Measurements from ENCODE around the gene NGEF.

NGEF gene

DNA sequence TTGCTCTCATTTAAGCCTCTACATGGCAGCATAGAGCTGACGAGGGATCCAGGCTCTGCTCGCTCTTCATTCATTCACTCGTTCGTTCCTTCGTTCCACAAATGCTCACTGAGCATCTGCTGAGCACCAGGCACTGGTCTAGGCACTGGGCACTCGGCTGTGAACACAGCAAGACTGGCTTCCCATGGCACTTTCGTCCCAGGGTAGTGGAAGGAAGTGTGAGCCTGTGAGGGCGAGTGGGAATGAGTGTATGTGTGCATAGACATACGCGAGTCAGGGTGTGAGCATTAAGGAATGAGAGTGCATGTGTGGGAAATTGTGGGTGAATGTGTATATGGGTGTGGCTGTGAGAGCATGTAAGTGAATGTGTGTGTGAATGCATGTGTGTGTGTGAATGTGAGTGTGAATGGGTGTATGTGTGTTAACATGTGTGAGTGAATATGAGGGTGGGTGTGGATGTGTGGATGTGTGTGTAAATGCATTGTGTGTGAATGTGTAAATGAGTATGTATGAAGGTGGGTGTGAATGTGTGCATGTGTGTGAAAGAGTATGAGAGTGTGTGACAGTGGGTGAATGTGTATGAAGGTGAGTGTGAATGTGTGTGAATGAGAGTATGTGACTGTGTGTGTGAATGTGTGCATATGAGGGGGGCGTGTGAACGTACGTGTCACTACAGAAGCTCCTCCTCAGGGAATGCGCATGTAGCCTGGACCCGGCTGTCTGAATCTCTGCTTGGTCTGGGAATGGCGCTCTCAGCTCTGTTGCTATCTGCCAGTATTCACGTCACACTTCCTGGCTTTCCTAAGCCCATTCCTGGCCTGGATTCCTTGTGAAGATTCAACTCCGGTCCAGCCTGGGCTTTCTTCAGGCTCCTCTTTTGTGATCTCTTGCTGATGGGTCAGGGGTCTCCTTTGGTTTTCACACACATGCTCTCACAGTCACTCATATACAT lies 114.2 kb downstream of the NGEF start:
- no peak for DNase-seq (ENCODE audit: low read depth in 2 of 2)

DNA sequence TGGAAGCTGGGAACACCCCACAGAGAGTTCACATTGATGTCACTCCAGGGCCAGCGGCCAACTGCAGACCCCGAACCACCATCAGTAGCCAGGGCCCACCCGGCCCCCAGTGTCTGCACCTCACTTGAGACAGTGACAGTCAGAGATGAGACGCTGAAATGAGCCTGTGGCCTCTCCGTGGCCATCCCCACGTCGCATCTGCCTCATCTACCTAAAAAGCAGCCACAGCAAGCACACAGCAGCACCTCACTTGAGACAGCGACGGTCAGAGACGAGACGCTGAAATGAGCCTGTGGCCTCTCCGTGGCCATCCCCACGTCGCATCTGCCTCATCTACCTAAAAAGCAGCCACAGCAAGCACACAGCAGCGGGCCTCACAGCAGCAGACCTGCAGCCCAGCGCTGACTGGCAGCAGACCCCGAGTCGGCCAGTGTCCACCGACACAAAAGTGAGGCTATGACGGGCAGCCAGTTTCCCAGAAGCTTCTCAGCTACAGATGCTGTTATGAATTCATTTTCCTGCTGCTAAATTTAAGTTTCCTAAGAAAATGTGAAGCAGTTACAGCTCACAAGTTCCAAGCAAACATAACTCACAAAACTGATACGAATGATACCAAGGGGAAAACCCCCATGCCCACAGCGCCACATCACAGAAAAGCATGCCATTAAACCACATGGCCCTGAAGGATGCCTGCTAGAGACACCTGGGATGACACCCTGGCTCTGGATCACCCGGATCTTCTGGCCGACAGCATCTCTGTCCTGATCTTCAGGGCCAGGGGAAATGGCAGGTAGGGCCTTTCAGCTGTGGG lies 115.3 kb downstream of the NGEF start:
- DNase-seq (ENCODE audit: low read depth in 2 of 2) = no peak

DNA sequence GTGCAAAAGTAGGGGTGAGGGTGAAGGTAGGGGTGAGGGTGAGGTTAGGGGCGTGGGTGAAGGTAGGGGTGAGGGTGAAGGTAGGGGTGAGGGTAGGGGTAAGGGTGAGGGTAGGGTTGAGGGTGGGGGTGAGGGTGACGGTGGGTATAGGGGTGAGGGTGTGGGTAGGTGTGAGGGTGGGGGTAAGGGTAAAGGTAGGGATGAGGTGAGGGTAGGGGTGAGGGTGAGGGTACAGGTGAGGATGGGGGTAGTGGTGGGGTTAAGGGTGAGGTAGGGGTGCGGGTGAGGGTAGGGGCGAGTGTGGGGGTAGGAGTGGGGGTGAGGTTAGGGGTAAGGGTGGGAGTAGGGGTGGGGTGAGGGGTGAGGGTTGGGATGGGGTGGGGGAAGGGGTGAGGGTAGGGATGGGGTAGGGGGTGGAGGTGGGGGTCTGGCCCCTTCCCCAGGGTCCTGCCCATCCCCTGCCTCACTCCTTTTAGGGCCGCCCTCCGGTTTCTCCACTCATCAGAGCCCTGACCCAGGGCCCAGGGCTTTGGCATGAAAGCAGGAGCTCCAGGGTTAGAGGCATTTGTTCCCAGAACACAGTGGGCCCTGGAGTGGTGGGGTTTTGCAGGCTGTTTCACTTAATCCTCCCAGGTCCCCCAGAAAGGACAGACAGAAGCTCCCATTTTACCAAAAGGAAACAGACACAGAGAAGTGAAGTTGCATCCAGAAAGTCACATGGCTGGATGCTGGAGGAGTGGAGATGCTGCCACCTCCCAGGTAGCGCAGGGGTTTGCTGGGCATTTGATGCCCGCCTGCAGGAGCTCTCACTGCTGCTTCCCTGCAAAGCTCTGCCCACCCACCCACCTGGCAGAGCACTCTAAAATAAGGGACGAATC lies 116.1 kb downstream of the NGEF start:
- DNase-seq (ENCODE audit: low read depth in 2 of 2) = no peak

DNA sequence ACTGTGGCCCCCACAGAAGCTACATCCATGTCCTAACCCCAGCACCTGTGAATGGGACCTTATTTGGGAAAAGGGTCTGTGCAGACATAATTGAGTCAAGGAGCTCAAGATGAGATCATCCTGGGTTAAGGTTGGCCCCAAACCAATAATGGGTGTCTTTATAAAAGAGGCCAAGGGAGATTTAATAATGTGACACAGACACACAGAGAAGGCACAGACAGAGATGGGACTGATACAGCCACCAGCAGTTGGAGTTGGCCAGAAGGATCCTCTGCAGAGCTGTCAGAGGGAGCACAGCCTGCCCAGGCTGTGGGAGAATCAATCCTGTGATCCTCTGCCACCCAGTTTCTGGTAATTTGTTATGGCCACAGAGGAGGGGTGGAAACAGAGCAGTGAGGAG lies 116.9 kb downstream of the NGEF start:
- DNase-seq (ENCODE audit: low read depth in 2 of 2) = no peak

DNA sequence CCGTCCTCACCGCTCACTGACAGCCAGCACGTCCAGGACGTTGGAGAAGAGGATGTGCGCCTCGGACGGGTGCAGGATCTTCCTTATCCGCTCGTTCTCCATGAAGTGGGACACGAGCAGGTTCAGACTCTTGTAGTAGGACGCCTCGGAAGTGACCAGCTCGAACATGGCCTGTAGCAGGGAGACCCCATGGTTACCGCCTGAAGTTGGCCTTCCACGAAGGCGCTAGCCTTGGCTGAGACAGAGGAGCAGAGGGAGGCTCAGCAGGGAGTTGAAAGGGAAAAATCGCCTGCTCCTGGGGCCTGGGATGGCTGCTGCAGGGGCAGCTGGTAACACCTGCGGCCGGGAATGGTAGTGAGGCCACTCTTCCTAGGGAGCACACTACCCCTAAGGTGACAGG lies 118.3 kb downstream of the NGEF start:
- DNase-seq (ENCODE audit: low read depth in 2 of 2) = no peak

DNA sequence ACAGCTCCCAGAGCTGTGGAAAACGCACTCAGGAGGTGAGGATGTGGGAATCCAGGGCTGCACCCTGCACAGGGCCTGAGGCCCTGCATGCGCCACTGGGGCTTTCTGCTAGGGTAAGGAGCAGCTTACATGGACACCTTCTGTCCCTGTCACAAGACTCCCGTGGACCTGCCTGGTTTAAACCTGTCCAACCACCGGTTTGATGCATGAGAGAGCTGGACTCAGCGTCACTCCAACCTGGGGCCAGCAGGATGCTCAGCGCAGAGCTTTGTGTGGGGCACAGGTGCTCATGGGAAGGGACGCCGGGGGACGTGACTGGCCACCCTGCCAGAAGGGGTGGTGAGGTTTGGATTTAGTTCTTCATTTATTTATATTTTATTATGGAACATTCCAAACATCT lies 118.8 kb downstream of the NGEF start:
- DNase-seq (ENCODE audit: low read depth in 2 of 2) = no peak

DNA sequence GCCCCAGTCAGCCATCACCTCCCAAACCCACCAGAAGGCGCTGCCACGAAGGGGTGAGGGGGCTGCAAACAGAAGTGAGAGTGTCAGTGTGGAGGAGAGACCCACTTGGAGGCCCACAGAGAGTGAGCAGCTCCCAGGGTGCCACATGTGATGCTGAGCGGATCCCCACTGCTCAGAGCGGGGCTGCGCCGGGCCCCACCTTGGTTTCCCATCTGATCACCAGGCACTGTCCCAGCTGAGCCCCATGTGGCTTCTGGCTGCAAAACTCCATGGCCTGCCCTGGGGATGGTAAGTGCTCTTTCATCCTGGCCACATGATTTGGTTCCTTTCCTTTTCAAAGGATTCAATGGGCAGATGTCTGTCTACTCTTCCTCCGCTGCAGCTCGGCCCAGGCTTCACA lies 119.2 kb downstream of the NGEF start:
- no peak for DNase-seq (ENCODE audit: low read depth in 2 of 2)

DNA sequence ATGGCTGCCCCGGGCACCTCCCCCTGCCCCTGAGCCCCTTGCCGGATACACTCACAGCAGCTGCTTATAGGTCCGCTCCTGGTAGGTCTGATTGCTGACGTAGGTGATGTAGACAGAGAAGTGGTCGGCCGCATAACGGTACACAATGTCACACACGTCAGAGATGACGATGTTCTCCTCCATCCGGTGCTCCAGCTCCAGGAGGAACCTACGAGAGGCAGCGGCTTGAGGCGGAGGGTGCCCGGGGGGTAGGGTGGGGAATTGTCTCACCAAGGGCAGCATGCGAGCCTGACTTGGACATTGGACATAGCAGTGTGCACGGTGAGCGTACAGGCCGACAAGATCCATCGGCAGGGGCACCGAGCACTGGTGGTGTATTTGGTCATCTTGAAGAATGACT lies 120.2 kb downstream of the NGEF start:
- no peak for DNase-seq (ENCODE audit: low read depth in 2 of 2)

DNA sequence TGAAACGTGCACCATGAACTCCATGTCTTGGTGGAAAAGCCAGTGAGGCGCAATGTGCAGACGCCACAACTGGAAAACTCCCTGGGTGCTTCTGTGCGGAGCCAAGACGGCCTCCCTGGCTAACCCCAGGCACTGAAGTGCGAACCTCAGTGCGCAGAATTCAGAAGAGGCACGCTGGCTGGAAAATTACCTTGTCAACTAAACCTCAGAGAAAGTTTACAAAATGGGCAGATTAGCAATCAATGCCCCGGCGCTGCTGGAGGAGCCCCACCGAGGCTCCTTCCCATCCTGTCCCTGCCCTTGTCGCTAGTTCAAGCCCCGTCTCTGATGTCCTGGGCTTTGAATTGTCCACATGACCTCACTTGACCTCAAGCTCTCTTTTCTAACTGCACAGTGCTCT lies 120.8 kb downstream of the NGEF start:
- DNase-seq (ENCODE audit: low read depth in 2 of 2) = no peak

DNA sequence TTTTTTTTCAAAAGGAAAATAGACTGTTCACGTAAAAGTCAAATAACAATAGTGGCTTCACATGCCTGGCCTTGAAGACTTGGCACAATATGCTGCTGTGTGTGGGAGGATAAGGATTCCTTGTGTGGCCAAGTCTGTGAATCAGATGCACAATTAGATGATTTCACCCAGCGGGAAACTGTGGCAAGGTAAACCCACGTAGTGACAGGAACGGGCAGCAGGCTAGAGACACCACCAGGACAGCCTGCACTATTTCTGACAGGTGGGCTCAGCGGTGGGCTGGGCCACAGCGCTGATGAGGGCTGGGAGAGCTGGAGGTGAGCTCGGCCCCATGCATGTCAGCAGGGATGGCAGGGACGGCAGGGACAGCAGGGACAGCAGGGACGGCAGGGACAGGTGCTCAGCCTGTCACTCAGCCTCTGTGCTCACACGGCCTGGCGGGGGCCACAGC lies 121.4 kb downstream of the NGEF start:
- DNase-seq (ENCODE audit: low read depth in 2 of 2) = no peak

DNA sequence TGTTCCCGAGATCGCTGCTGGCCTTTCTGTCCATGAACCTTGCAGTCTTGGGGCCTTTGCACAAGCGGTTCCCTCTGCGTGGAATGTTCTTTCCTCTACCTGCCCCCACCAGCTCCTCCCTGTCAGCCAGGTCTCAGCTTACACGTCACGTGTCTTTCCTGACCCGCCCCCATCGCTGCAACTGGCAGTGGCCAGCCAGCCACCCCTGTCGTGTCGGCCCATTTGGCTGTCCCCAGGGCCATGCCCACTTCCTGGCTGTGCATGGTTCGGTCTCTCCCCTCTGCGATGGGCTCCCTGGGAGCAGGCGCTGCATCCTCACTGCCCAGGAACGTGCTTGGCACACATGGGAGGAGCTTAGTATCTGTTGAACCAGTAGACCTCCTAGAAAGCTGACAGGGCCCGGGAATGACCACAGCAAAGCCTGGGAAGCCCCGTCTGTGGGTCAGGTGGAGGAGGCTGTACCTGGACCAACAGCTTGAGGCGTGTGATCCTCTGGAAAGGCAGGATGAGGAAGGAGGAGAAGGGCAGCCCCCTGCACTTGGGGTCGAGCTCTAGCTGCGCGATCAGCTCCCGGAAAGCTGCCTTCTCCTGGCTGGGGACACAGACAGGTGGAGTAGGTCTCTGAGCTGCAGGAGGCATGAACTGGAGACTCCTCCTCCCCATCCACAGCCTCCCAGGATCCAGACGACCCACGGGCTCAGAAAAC lies 122.0 kb downstream of the NGEF start:
- DNase-seq (ENCODE audit: low read depth in 2 of 2) = no peak

DNA sequence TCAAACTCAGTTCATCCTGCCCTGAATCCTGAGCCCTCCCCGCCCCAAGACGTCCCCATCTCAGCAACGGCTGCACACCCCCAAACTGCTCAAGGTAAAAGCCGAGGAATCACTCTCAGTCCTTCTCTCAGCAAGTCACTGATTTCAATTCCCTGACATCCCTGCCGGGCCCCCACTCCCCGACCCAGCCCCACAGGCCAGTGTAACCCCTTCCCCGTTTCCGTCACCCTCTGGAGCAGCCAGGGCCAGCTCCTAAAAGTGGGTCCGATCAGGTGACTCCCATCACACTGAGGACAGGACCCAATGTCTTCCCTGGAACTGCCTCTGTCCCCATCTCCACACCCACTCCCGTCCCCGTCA lies 122.5 kb downstream of the NGEF start:
- DNase-seq (ENCODE audit: low read depth in 2 of 2) = no peak

DNA sequence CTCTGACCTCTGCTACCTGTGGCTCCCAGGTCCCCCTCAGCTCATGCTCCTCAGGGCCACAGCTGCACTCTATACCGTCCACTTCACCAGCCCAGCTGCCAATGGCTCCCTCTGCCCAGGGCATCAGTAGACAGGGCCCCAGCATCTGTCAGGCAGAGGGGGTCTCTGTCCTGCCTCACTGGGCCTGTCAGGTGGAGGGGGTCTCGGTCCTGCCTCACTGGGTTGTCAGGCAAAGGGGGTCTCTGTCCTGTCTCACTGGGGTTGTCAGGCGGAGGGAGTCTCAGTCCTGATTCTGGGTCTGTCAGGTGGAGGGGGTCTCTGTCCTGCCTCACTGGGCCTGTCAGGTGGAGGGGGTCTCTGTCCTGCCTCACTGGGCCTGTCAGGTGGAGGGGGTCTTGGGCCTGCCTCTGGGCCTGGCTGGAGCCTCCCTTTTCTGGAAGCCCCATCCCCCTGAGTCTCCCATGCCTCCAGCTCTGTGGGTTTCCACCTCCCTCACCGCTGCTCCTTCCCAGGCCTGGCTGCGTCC lies 123.1 kb downstream of the NGEF start:
- DNase-seq (ENCODE audit: low read depth in 2 of 2) = no peak

DNA sequence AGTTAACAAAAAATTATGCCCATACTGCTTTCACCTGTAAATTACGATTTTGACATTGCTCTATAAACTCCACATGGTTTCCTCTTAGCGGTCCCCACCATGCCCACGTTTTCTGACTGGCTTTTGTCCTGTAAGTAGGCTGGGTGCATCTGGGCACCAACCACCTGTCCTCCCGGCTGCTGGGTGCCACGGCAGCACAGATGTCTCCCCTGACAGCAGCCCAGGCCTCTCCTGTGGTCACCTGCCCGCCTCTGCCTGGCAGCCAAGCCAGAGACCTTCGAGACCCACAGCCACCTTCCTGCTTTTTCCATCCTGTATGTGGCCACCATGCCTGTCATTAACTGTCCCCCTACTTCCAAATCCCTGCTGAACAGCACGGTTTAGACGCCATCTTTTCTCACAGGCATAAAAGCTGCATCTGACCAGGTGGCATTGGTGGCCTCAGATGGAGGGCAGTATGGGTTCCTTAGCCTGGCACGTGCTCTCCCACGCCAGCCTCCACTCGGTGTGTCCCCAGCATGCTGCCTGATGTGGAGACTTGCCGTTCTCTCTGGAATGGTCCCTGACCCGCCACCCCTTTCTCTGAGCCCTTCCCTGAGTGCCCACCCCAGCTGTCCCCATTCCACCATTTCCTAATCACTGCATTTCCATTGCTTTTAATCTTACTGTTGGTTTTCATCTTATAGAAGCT lies 124.1 kb downstream of the NGEF start:
- DNase-seq (ENCODE audit: low read depth in 2 of 2) = no peak

DNA sequence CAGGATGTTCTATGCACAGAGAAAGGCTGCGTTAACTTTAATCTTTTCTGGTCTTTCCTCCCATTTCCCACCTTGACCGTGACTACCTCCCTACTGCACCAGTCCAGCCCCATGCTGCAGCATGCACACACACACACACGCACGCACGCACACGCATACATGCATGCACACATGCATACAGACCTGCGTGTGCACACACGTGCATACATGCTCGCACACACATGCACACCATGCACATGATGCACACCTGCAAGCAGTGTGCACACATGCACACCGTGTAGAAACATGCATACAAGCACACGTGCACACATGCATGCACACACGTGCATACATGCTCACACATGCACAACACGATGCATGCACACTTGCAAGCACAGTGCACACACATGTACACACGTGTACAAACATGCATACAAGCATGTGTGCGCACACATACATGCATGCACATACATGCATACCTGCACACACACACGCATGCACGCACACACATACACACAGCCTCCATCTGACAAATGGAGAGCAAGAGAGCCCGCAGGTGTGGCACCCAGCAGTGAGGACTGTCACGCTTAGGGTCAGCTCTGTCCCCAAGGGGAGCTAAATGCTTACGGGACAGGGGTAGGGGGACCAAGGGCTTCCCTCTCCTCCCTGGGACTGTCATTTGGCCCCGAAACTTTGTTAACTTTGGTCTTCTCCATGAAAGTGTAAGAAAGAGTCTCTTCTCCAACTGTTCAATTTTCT lies 124.8 kb downstream of the NGEF start:
- no peak for DNase-seq (ENCODE audit: low read depth in 2 of 2)

DNA sequence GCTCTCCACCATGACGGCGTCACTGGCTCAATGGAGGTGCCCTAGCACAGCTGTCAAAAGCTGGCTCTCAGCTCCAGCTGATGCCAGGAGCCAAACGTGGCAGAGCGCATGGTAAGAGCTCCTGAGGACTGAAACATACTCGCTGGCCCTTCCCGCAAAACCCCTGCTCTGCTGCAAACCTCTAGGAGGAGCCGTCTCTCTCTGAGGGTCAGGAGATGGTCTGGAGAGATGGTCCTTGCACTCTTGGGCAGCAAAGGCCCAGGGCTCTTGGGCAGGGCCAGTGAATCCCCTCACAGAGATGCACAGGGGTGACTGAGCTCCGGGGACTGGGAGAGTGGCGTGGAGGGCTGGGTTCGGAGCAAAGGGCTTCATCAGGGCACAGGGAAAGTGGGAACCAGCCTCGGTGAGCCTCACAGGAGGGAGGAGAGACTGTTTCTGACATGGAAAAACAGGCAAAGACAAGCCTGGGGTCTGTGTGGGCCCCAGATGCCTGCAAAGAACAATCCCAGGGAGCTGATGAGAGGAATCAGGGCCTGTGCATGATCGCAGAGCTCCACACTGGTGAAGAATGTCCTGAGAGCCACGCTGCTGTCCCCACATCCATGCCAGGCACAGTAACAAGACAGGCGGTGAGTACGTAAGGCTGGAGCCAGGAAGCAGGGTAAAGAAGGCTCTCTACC lies 125.7 kb downstream of the NGEF start:
- DNase-seq (ENCODE audit: low read depth in 2 of 2) = no peak

DNA sequence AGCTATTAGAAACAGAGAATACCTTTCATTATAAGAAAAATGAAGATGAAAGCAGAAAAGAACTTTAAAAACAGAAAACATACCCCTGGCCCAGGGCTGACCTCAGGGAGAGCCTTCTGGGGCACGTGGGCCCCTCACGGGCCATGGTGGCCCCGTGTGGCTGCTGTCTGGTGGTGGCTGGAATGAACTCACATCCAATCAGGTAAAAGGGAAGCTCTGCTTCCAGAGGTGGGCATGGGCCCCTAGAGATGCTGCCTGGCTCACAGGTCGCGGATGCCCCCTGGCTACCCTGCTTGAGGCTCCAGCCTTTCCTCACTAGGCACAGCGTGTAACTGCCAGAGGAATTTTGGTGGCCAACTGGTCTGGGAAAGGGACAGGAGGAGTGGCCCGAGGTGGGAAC lies 126.4 kb downstream of the NGEF start:
- DNase-seq (ENCODE audit: low read depth in 2 of 2) = no peak

DNA sequence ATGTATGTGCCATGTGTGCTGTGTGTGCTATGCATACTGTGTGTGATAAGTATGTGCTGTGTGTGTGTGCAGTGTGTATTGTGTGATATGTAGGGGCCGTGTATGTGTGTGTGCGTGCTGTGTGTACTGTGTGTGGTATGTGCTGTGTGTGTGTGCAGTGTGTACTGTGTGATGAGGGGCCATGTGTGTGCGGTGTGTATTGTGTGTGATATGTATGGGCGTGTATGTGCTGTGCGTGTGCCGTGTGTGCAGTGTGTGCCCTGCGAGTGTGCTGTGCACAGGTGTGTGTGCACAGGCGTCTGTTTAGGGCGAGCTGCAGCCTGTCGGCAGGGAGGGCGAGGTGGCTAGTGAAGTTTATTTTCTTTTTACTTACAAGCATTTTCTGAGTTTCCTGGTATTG lies 126.9 kb downstream of the NGEF start:
- no peak for DNase-seq (ENCODE audit: low read depth in 2 of 2)

DNA sequence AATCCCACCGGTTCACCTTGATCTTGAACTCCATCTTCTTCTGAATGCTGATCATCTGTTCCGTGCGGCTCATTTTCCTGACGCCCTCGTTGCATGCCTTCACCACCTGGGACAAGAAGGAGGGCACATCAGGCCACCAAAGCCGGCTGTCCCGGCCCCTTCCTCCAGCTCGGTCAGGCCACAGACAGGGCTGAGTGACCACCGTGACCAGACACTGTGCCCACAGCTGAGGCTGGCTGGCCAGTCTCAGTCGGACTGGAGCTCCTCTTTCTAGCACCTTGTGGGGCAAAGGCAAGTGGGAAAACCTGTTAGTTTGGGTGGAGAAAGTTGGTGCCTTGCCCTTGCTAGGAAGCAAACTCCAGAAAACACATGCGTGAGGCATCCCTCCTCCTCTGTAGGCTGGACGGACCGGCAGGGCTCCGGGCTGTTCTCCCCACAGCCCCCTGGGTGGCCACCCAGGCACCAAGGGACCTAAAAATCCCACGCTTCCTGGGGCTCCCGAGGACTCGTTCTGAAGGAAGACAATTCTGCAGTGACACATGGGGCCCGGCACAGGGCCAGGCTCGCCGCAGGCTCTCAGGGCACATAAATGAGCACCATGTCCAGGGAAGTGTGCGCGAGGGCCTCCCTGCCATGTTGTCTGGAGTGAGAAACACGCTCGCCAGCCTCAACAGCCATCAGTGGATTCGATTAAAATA lies 127.6 kb downstream of the NGEF start:
- no peak for DNase-seq (ENCODE audit: low read depth in 2 of 2)
